Esophagus squamous epithelium (tissue), 4 donors: ENCODE results near the gene SPOCD1.

Experiments
- CTCF ChIP-seq, 6 experiments: fragments of 450-650 bp in 4 of 6; fragments of 200-600 bp in 2 of 6; sonication (generic) in 2 of 6; IDR thresholded peaks; one replicate each; pipeline ENCODE4 v1.5.1; 2016 to 2019; ENCODE audit warnings: antibody characterized with exemption in 6 of 6, mild to moderate bottlenecking in 4 of 6, moderate library complexity in 4 of 6
- POLR2A ChIP-seq, 4 donors: fragments of 450-650 bp; IDR thresholded peaks; one replicate each; pipeline ENCODE4 v1.6.1; 2017; ENCODE audit warnings: antibody characterized with exemption in 4 of 4, mild to moderate bottlenecking in 4 of 4, moderate library complexity in 3 of 4

- TF ChIP-seq POLR2A (IDR thresholded peaks at IDR 0.05) (no peak), CTCF (IDR thresholded peaks at IDR 0.05) (no peak)
Measured at GRCh38 chr1:31818206-31818605, 2.4 kb upstream of the SPOCD1 start.
